Ovary (tissue), 3 donors: Measurements from ENCODE around the gene PCGF1.

Source experiments
- EP300 ChIP-seq: sonication (generic); formaldehyde crosslinking; IDR thresholded peaks from one replicate; pipeline ENCODE4 v1.6.1; 2017; ENCODE audit warnings: antibody characterized with exemption
- POLR2A ChIP-seq: fragments of 450-650 bp; IDR thresholded peaks from one replicate; pipeline ENCODE4 v1.6.1; 2017; ENCODE audit warnings: antibody characterized with exemption, mild to moderate bottlenecking, moderate library complexity
- TF ChIP-seq, protein P1 (sequence below), 3 donors: fragments of 450-650 bp in 2 of 3; fragments of 200-600 bp in 1 of 3; IDR thresholded peaks; one replicate each; pipeline versions ENCODE4 v1.5.1 to v1.8.0; 2016 to 2022; ENCODE audit warnings: antibody characterized with exemption in 3 of 3, mild to moderate bottlenecking in 1 of 3
- donor health status: DM: no; HTN: no; CAD: no.

DNA sequence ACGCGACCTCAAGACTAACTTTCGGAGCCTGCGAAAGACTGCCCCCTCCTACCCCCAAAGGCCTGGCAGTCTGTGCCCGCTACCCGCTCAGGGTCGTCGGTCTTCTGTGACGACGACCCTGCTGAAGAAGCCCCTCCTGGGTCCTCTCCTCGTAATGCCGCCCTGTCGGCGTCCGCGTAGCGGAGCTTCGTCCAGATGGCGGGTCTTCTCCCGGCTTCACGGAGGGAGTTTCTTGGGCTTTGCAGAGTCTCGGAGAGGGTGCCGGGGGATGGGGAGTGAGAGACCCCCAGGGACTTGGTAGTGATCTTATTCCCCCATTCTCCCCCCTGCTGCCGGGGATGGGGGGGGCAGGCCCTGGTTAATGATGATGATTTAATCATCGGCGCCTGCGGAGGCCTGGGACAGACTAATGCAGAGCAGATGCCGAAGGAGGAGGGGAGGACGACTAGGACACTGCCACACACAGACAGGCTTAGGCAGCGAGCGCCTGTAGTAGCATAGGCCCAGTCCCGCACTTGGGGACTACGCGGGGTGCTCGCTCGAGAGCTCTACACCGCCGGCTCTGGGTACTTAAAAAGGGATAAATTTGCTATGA is 528 bp upstream of the PCGF1 start:
- TF ChIP-seq, protein P1, sequence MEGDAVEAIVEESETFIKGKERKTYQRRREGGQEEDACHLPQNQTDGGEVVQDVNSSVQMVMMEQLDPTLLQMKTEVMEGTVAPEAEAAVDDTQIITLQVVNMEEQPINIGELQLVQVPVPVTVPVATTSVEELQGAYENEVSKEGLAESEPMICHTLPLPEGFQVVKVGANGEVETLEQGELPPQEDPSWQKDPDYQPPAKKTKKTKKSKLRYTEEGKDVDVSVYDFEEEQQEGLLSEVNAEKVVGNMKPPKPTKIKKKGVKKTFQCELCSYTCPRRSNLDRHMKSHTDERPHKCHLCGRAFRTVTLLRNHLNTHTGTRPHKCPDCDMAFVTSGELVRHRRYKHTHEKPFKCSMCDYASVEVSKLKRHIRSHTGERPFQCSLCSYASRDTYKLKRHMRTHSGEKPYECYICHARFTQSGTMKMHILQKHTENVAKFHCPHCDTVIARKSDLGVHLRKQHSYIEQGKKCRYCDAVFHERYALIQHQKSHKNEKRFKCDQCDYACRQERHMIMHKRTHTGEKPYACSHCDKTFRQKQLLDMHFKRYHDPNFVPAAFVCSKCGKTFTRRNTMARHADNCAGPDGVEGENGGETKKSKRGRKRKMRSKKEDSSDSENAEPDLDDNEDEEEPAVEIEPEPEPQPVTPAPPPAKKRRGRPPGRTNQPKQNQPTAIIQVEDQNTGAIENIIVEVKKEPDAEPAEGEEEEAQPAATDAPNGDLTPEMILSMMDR (IDR thresholded peaks at IDR 0.05) = no peak
- TF ChIP-seq POLR2A (no peak), EP300 (no peak)
